Effector memory CD4-positive, alpha-beta T cell (primary cell): ENCODE measurements around the gene MDP1.
A peak's percentile ranks its signal among the peaks of the same experiment; 100 is the strongest.
"Not testable (repeated sequence)": the region's sequence is repeated elsewhere in the genome, so short reads cannot be mapped to it uniquely, and the experiment has no call there.

Source experiments
- DNase-seq, 3 donors: peaks; one replicate each; pipeline ENCODE4 v3.0.0-alpha.2; 2020
- H3K27ac ChIP-seq: 2 replicates; pipeline ENCODE4 v1.7.0; 2013; ENCODE audit warnings: mild to moderate bottlenecking, low read length, moderate library complexity; ENCODE audit not compliant: insufficient read depth, poor library complexity, severe bottlenecking
- H3K27me3 ChIP-seq: replicated peaks from 2 replicates; pipeline ENCODE4 v1.7.0; 2013; ENCODE audit warnings: mild to moderate bottlenecking, low read length; ENCODE audit not compliant: insufficient read depth, control insufficient read depth, poor library complexity, severe bottlenecking
- H3K36me3 ChIP-seq: 2 replicates; pipeline ENCODE4 v1.7.0; 2013; ENCODE audit warnings: mild to moderate bottlenecking, low read length, moderate library complexity; ENCODE audit not compliant: control insufficient read depth, insufficient read depth
- H3K4me1 ChIP-seq: 2 replicates; pipeline ENCODE4 v1.7.0; 2013; ENCODE audit warnings: low read length, mild to moderate bottlenecking; ENCODE audit not compliant: control insufficient read depth, insufficient read depth, poor library complexity, severe bottlenecking
- H3K4me3 ChIP-seq: 2 replicates; pipeline ENCODE4 v1.7.0; 2013; ENCODE audit warnings: low read length, low read depth, mild to moderate bottlenecking; ENCODE audit not compliant: insufficient read depth, poor library complexity, severe bottlenecking
- H3K9me3 ChIP-seq: 2 replicates; pipeline ENCODE4 v1.7.0; 2013; ENCODE audit warnings: mild to moderate bottlenecking, low read length, moderate library complexity; ENCODE audit not compliant: control insufficient read depth

MDP1 gene

DNA sequence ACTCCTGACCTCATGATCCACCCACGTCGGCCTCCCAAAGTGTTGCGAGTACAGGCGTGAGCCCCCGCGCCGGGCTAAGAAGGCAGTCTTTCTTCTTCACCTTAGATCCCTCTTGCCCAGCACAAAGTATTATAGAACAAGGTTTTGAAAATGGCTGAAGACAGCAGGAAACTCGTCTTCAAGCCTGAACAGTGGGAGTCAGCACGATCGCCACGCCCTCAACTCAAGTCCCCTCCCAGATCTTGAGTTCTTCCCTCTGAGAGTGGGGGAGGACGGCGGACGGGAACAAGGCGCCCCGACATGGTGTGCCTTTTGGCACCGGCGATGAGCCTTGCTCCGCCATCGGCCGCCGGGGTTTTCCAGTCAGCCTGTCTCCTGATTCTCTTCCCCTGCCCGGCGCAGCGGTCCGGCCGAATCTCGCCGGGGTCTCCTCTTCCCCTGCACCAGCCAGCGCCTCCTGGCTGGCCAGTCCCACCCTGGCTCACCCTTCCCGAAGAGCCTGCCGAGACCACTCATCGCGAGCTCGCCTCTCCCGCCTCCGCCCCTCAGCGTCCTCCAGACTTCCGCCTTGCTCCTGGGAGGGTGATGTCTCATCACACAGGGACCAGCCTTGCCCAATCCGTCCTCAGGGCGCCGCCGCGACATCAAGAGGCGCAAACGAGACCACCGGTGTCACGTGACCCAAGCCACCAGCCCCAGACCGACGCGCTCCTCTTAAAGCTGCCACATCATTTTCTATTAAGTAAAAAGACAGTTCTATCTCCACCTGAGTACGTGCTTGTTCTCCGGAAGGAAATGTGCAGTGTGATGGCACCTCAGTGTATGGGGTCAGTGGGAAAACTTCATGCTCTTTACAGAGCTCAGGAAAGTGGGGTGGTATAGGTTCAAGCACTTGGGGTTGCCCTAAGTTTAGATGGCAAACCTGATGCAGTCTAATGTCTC, 2.7 kb downstream of the MDP1 start, which contains the start of gene CHMP4A:
Gene CHMP4A (minus strand): TSS at position 565 of the 942 bp plus-strand sequence. CDS start 49 bp downstream, at position 516.
- Histone ChIP-seq H3K36me3 (peaks cover 33% of the 10 kb centered on the region), H3K9me3 (no peaks in the 10 kb centered on the region), H3K27ac (peak within 1 kb of the TSS; percentile 99), H3K4me3 (peak within 1 kb of the TSS; percentile 80), H3K4me1 (peaks cover 27% of the 10 kb centered on the region), H3K27me3 (no peaks in the 10 kb centered on the region)
- peak; percentile 92 to 95 (median 94) for DNase-seq

DNA sequence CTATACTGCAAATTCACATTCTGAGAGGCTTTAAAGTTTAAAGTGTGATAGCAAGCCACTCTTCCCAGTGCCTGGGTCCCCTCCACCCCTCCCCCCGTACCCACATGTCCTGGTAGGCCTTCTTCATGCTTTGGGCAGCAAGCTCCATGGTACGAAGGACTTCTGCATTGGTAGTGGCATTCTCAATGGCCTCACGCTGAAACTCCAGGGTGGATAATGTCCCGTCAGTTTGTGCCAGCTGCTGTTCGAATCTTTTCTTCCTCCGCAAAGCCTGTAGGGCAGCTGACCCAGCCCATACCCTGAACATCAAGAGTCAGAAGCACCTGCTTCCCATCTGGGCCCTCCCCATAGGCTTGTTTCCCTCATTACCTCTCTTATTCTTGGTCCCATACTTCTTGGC, 4.6 kb downstream of the MDP1 start:
- Histone ChIP-seq H3K27me3 (no peaks in the 10 kb centered on the region), H3K4me1 (peaks cover 25% of the 10 kb centered on the region), H3K36me3 (peaks cover 40% of the 10 kb centered on the region), H3K27ac (no peak overlapping the region), H3K9me3 (no peaks in the 10 kb centered on the region), H3K4me3 (no peak overlapping the region)
- no peak for DNase-seq

DNA sequence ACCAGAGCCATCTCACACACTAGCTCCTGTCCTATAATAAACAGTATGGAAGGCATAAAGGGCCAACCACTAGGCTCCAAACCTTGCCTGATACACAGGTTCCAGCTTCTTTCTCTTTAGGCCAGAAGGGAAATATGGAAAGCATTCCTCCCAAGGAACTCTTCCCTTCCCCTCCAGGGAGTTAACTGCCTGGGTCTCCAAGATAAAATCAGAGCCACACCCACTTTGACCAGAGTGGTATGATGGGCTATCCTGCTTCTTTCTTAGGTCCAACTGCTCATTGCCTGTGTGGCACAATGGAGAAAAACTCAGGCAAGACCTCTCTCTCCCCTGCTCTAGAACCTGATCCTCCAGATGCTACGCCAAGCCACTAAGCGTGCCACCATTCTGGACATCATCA, 8.2 kb downstream of the MDP1 start:
- Histone ChIP-seq H3K4me3 (no peak overlapping the region), H3K9me3 (no peaks in the 10 kb centered on the region), H3K27ac (no peak overlapping the region), H3K36me3 (peaks cover 54% of the 10 kb centered on the region), H3K4me1 (no peaks in the 10 kb centered on the region), H3K27me3 (no peaks in the 10 kb centered on the region)
- no peak for DNase-seq

DNA sequence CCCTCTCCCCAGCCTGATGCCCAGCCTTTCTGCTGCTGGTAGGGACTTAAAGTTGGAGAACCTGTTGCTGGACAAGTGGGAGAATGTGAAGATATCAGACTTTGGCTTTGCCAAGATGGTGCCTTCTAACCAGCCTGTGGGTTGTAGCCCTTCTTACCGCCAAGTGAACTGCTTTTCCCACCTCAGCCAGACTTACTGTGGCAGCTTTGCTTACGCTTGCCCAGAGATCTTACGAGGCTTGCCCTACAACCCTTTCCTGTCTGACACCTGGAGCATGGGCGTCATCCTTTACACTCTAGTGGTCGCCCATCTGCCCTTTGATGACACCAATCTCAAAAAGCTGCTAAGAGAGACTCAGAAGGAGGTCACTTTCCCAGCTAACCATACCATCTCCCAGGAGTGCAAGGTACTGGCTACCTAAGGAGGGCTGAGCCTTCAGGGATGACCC, 8.7 kb downstream of the MDP1 start:
- Histone ChIP-seq H3K4me3 (no peak overlapping the region), H3K27ac (no peak overlapping the region), H3K4me1 (no peaks in the 10 kb centered on the region), H3K27me3 (no peaks in the 10 kb centered on the region), H3K36me3 (peaks cover 54% of the 10 kb centered on the region), H3K9me3 (no peaks in the 10 kb centered on the region)
- DNase-seq: no peak

DNA sequence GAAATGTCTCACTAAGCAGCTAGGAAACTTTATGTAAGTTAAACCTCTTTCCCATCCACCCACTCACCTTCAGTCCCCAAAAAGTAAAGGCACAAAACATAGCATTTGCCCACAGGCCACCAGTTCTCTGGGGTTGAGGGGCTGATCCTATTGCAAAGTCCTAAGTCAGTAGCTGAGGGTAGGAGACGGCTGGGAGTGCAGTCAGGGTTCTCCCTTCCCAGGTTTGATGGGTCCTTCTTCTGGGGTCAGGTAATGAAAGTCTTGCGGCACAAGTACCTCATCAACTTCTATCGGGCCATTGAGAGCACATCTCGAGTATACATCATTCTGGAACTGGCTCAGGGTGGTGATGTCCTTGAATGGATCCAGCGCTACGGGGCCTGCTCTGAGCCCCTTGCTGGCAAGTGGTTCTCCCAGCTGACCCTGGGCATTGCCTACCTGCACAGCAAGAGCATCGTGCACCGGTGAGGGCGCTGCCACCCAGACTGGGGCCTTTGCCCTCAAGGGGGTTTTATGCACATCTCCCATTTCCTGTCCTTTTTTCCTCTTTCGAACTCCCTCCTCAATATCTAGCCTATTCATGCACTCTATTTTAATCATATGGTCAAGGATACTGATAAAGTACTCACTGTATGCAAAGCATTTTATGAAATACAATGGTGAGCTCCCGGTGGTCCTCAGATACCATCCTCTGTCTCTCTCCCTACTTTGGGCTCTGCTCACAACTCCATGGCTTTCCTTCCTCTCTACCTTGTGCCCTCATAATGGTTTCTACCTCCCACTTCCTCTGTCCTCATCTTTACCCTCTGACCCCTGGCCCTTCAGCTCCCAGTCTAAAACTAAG, 9.4 kb downstream of the MDP1 start:
- H3K9me3 ChIP-seq: no peaks in the 10 kb centered on the region
- no peak overlapping the region for H3K4me3 ChIP-seq
- no peaks in the 10 kb centered on the region for H3K27me3 ChIP-seq
- no peaks in the 10 kb centered on the region for H3K4me1 ChIP-seq
- DNase-seq: no peak
- peaks cover 53% of the 10 kb centered on the region for H3K36me3 ChIP-seq
- H3K27ac ChIP-seq: no peak overlapping the region

DNA sequence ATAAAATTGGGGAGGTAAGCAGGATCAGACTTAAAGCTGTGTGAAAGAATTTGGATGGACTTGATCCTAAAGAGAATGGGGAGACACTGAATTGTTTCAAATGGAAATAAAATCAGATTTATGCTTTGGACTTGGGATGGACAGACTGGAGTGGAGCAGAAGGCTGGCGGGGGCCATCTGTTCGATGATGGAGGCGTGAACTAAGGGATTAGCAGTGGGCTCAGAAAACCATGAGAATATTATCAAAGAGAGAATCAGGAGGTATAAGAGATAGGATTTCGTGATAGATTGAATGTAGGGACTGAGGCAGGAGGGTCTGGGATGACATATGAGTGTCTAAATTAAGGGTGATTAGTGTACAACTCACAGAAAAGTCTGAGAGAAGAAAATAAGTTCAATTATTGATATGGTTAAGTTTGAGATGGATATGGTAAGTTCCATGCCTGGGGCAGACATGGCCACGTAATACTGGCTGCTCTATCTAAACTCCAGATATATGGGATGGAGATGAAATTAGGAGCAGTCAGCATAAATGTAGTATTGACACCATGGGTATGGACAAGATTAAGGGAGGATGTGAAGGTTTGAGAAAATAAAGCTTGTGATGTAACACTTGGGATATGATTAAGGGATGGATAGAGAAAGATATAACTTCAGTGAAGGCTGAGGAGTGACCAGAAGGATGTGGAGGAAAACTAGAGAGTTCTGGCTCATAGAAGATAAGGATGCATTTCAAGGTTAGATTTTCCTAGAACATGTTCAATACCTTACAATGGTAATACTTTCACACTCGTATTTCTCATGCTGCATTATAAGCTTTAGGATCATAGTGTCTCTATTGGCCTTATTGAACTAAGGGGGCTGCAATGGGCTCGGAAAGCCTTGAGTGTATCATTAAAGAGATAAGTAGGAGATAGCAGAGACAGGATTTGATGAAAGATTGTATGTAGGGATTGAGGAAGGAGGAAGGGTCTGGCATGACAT, 11.4 kb downstream of the MDP1 start:
- H3K4me1 ChIP-seq: no peaks in the 10 kb centered on the region
- no peaks in the 10 kb centered on the region for H3K9me3 ChIP-seq
- no peak for DNase-seq
- H3K36me3 ChIP-seq: peaks cover 36% of the 10 kb centered on the region
- no peak overlapping the region for H3K4me3 ChIP-seq
- no peak overlapping the region for H3K27ac ChIP-seq
- H3K27me3 ChIP-seq: no peaks in the 10 kb centered on the region

DNA sequence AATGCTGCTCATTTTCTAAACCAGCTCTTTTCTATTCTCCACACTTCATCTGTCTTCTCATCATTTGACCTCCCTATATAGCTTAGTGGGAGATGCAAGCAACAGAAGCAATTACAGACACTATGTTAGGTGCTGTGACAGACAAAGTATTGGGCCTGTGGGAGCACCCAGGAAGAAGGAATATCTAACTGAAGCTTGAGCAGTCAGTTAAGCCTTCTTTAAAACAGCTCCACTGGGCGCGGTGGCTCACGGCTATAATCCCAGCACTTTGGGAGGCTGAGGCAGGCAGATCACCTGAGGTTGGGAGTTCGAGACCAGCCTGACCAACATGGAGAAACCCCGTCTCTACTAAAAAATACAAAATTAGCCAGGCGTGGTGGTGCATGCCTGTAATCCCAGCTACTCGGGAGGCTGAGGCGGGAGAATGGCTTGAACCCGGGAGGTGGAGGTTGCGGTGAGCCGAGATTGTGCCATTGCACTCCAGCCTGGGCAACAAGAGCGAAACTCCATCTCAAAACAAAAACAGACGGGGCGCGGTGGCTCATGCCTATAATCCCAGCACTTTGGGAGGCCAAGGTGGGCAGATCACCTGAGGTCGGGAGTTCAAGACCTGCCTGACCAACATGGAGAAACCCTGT, 12.5 kb downstream of the MDP1 start:
- not testable (repeated sequence) for H3K27me3 ChIP-seq, H3K4me1 ChIP-seq, H3K9me3 ChIP-seq, H3K27ac ChIP-seq, DNase-seq, H3K4me3 ChIP-seq
- peaks cover 28% of the 10 kb centered on the region for H3K36me3 ChIP-seq

DNA sequence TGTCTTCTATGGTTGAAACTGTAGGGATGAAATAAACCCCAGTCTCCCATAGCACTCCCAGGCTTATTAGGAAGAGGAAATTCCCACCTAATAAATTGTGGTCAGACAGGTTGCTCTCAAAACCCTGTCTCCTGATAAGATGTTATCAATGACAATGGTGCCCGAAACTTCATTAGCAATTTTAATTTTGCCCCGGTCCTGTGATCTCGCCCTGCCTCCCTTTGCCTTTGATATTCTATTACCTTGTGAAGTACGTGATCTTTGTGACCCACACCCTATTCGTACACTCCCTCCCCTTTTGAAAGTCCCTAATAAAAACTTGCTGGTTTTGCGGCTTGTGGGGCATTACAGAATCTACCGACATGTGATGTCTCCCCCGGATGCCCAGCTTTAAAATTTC, 13.3 kb downstream of the MDP1 start:
- not testable (repeated sequence) for H3K27ac ChIP-seq, H3K4me3 ChIP-seq, DNase-seq, H3K4me1 ChIP-seq, H3K9me3 ChIP-seq, H3K27me3 ChIP-seq
- H3K36me3 ChIP-seq: peaks cover 22% of the 10 kb centered on the region
